Measurements from ENCODE around the gene CCDC141.

- TF ChIP-seq GATA2 (IDR thresholded peaks at IDR 0.05; ENCODE audit: low read depth, low read length) (no peak), GATA3 (IDR thresholded peaks at IDR 0.05; ENCODE audit: low read depth, low read length) (no peak)
Observed at GRCh38 chr2:178787155-178787554, 262.8 kb downstream of the CCDC141 start.

Data from SH-SY5Y (cell line).